ENCODE data around the gene TRMT6.

Gene TRMT6

GRCh38 chr20:5910186-5910585, 40.1 kb downstream of the TRMT6 start:
- Histone ChIP-seq H3K27me3 (ENCODE audit: insufficient read depth, low read length, poor library complexity, severe bottlenecking) (peaks cover 5% of the 10 kb centered on the region), H3K4me2 (ENCODE audit: low read depth, low read length, poor library complexity, severe bottlenecking) (no peak overlapping the region), H4K20me1 (ENCODE audit: insufficient read depth, low read length, poor library complexity, severe bottlenecking) (no peaks in the 10 kb centered on the region), H3K4me3 (ENCODE audit: low read length, poor library complexity, severe bottlenecking) (no peak overlapping the region), H3K9me2 (replicated peaks; ENCODE audit: low read depth, low read length) (no peaks in the 10 kb centered on the region), H3K4me1 (ENCODE audit: insufficient read depth, low read length, poor library complexity, severe bottlenecking) (no peaks in the 10 kb centered on the region), H3K9me3 (ENCODE audit: insufficient read depth, low read depth, low read length) (no peaks in the 10 kb centered on the region), H3K36me3 (ENCODE audit: insufficient read depth, low read length) (no peaks in the 10 kb centered on the region), H3K9ac (ENCODE audit: low read depth, low read length, poor library complexity, severe bottlenecking) (no peak overlapping the region), H3F3A (ENCODE audit: low read depth) (no peaks in the 10 kb centered on the region), H3K79me2 (ENCODE audit: insufficient read depth, low read length) (no peaks in the 10 kb centered on the region), H2AFZ (ENCODE audit: low read length) (no peak overlapping the region)
- no peak for TF ChIP-seq EZH2phosphoT487 (IDR thresholded peaks at IDR 0.05; ENCODE audit: borderline replicate concordance)
- no peak for TF ChIP-seq CTCF (conservative IDR thresholded peaks at IDR 0.05; ENCODE audit: low read length)

GRCh38 chr20:5908981-5909380, 41.4 kb downstream of the TRMT6 start:
- no peak overlapping the region for H3K4me3 ChIP-seq (ENCODE audit: low read length, poor library complexity, severe bottlenecking)
- H3F3A ChIP-seq (ENCODE audit: low read depth), result no peaks in the 10 kb centered on the region
- H3K36me3 ChIP-seq (ENCODE audit: insufficient read depth, low read length), result no peaks in the 10 kb centered on the region
- no peaks in the 10 kb centered on the region for H4K20me1 ChIP-seq (ENCODE audit: insufficient read depth, low read length, poor library complexity, severe bottlenecking)
- TF ChIP-seq EZH2phosphoT487 (IDR thresholded peaks at IDR 0.05; ENCODE audit: borderline replicate concordance) (no peak), CTCF (conservative IDR thresholded peaks at IDR 0.05; ENCODE audit: low read length) (no peak)
- H3K4me1 ChIP-seq (ENCODE audit: insufficient read depth, low read length, poor library complexity, severe bottlenecking), result no peaks in the 10 kb centered on the region
- H3K79me2 ChIP-seq (ENCODE audit: insufficient read depth, low read length), result no peaks in the 10 kb centered on the region
- H3K9ac ChIP-seq (ENCODE audit: low read depth, low read length, poor library complexity, severe bottlenecking), result no peak overlapping the region
- no peak overlapping the region for H3K4me2 ChIP-seq (ENCODE audit: low read depth, low read length, poor library complexity, severe bottlenecking)
- no peaks in the 10 kb centered on the region for H3K9me2 ChIP-seq (replicated peaks; ENCODE audit: low read depth, low read length)
- no peak overlapping the region for H2AFZ ChIP-seq (ENCODE audit: low read length)
- H3K27me3 ChIP-seq (ENCODE audit: insufficient read depth, low read length, poor library complexity, severe bottlenecking), result peaks cover 5% of the 10 kb centered on the region
- no peaks in the 10 kb centered on the region for H3K9me3 ChIP-seq (ENCODE audit: insufficient read depth, low read depth, low read length)

GRCh38 chr20:5900908-5901307, 49.4 kb downstream of the TRMT6 start:
- Histone ChIP-seq H3K4me1 (ENCODE audit: insufficient read depth, low read length, poor library complexity, severe bottlenecking) (no peaks in the 10 kb centered on the region), H3K9ac (ENCODE audit: low read depth, low read length, poor library complexity, severe bottlenecking) (no peak overlapping the region), H3F3A (ENCODE audit: low read depth) (no peaks in the 10 kb centered on the region), H3K9me2 (replicated peaks; ENCODE audit: low read depth, low read length) (no peaks in the 10 kb centered on the region), H2AFZ (ENCODE audit: low read length) (no peak overlapping the region), H3K27me3 (ENCODE audit: insufficient read depth, low read length, poor library complexity, severe bottlenecking) (no peaks in the 10 kb centered on the region), H3K4me2 (ENCODE audit: low read depth, low read length, poor library complexity, severe bottlenecking) (no peak overlapping the region), H3K79me2 (ENCODE audit: insufficient read depth, low read length) (no peaks in the 10 kb centered on the region), H3K4me3 (ENCODE audit: low read length, poor library complexity, severe bottlenecking) (no peak overlapping the region), H4K20me1 (ENCODE audit: insufficient read depth, low read length, poor library complexity, severe bottlenecking) (no peaks in the 10 kb centered on the region), H3K36me3 (ENCODE audit: insufficient read depth, low read length) (no peaks in the 10 kb centered on the region), H3K9me3 (ENCODE audit: insufficient read depth, low read depth, low read length) (no peaks in the 10 kb centered on the region)
- no peak for TF ChIP-seq EZH2phosphoT487 (IDR thresholded peaks at IDR 0.05; ENCODE audit: borderline replicate concordance)
- no peak for TF ChIP-seq CTCF (conservative IDR thresholded peaks at IDR 0.05; ENCODE audit: low read length)
